HG03066 (cell line): ENCODE measurements around the gene ZC3H7B.
"Not testable (repeated sequence)": the region's sequence is repeated elsewhere in the genome, so short reads cannot be mapped to it uniquely, and the experiment has no call there.

ENCODE experiments used
- ATAC-seq: cut with Tn5 transposase; IDR thresholded peaks from one replicate; pipeline ENCODE4 v1.9.1; 2021; ENCODE audit warnings: low read depth; ENCODE audit not compliant: unreplicated experiment

ZC3H7B gene

GRCh38 chr22:41301085-41302020 is at the start of gene ZC3H7B:
Gene ZC3H7B (plus strand): TSS chr22:41301525. CDS start chr22:41320661, 19,136 bp downstream.
- ATAC-seq, result peak; percentile 81

GRCh38 chr22:41252365-41252764 is 49.0 kb upstream of the ZC3H7B start:
- no peak for ATAC-seq

GRCh38 chr22:41254230-41254629 is 47.1 kb upstream of the ZC3H7B start:
- no peak for ATAC-seq

- no peak for ATAC-seq
Observed at GRCh38 chr22:41256254-41257253, 44.8 kb upstream of the ZC3H7B start.

- no peak for ATAC-seq
Observed at GRCh38 chr22:41257696-41258095, 43.6 kb upstream of the ZC3H7B start.

GRCh38 chr22:41259756-41260155 is 41.6 kb upstream of the ZC3H7B start:
- ATAC-seq, result not testable (repeated sequence)

GRCh38 chr22:41260871-41261270 is 40.5 kb upstream of the ZC3H7B start:
- no peak for ATAC-seq

GRCh38 chr22:41261541-41262249 is 39.6 kb upstream of the ZC3H7B start:
- no peak for ATAC-seq

GRCh38 chr22:41262250-41262765 is 39.0 kb upstream of the ZC3H7B start:
- no peak for ATAC-seq

GRCh38 chr22:41263704-41264103 is 37.6 kb upstream of the ZC3H7B start:
- ATAC-seq, result no peak

GRCh38 chr22:41264408-41264941 is 36.9 kb upstream of the ZC3H7B start:
- ATAC-seq, result no peak

- ATAC-seq, result no peak
Observed at GRCh38 chr22:41267958-41268357, 33.4 kb upstream of the ZC3H7B start.

GRCh38 chr22:41271787-41272186 is 29.5 kb upstream of the ZC3H7B start:
- no peak for ATAC-seq

GRCh38 chr22:41273128-41273527 is 28.2 kb upstream of the ZC3H7B start:
- ATAC-seq, result no peak

- ATAC-seq, result no peak
Observed at GRCh38 chr22:41274856-41275255, 26.5 kb upstream of the ZC3H7B start.

- no peak for ATAC-seq
Observed at GRCh38 chr22:41280065-41280464, 21.3 kb upstream of the ZC3H7B start.

- no peak for ATAC-seq
Observed at GRCh38 chr22:41280854-41281253, 20.5 kb upstream of the ZC3H7B start.

GRCh38 chr22:41284465-41284864 is 16.9 kb upstream of the ZC3H7B start:
- no peak for ATAC-seq

- no peak for ATAC-seq
Observed at GRCh38 chr22:41285441-41285819, 15.9 kb upstream of the ZC3H7B start.
